Common myeloid progenitor, CD34-positive (primary cell): Measurements from ENCODE around the gene MSI2.
"Not testable (repeated sequence)": the region's sequence is repeated elsewhere in the genome, so short reads cannot be mapped to it uniquely, and the experiment has no call there.

ENCODE experiments used
- CTCF ChIA-PET: fragments of 350-600 bp; sonication (Branson Sonifier 250); formaldehyde crosslinking; loops from one replicate; lab custom pipeline; 2021; ENCODE audit warnings: antibody characterized with exemption; lab: Charles Lee
- POLR2A ChIA-PET: fragments of 350-600 bp; sonication (Branson Sonifier 250); formaldehyde crosslinking; loops from one replicate; lab custom pipeline; 2021; ENCODE audit warnings: antibody characterized with exemption; lab: Charles Lee
- DNase-seq, 3 donors: peaks; one replicate each; pipeline versions ENCODE4 v3.0.0 to v3.0.0-alpha.2; 2013
- H3K27ac ChIP-seq, 2 experiments: 1 replicate in 1 of 2; 2 replicates in 1 of 2; pipeline ENCODE4 v1.7.0; 2013; ENCODE audit warnings: inconsistent platforms in 2 of 2, low read length in 2 of 2, mild to moderate bottlenecking in 2 of 2, low read depth in 1 of 2, moderate library complexity in 1 of 2; ENCODE audit not compliant: severe bottlenecking in 2 of 2, insufficient read depth in 1 of 2, poor library complexity in 1 of 2
- H3K27me3 ChIP-seq, 5 experiments: replicated peaks in 2 of 5; 1 replicate in 3 of 5; 2 replicates in 2 of 5; pipeline versions ENCODE4 v1.6.1 to v1.7.0; 2013; ENCODE audit warnings: low read length in 4 of 5, mild to moderate bottlenecking in 2 of 5, moderate library complexity in 2 of 5, inconsistent platforms in 1 of 5; ENCODE audit not compliant: insufficient read depth in 5 of 5, control insufficient read depth in 4 of 5
- H3K36me3 ChIP-seq, 4 experiments: 1 replicate in 2 of 4; 2 replicates in 2 of 4; pipeline versions ENCODE4 v1.6.1 to v1.7.0; 2013; ENCODE audit warnings: low read length in 3 of 4, control low read depth in 1 of 4, mild to moderate bottlenecking in 1 of 4; ENCODE audit not compliant: control insufficient read depth in 4 of 4, insufficient read depth in 4 of 4
- H3K4me1 ChIP-seq, 4 experiments: 1 replicate in 3 of 4; 2 replicates in 1 of 4; pipeline versions ENCODE4 v1.6.1 to v1.7.1; 2013; ENCODE audit warnings: low read length in 3 of 4, mild to moderate bottlenecking in 3 of 4, control low read depth in 1 of 4, inconsistent platforms in 1 of 4, moderate library complexity in 1 of 4; ENCODE audit not compliant: control insufficient read depth in 4 of 4, insufficient read depth in 4 of 4; ENCODE audit errors: control extremely low read depth in 1 of 4
- H3K4me3 ChIP-seq, 7 experiments: 1 replicate in 4 of 7; 2 replicates in 3 of 7; pipeline versions ENCODE4 v1.5.1 to v1.7.0; 2013; ENCODE audit warnings: mild to moderate bottlenecking in 7 of 7, low read length in 6 of 7, moderate library complexity in 6 of 7, inconsistent platforms in 2 of 7, low read depth in 2 of 7, control low read depth in 1 of 7; ENCODE audit not compliant: insufficient read depth in 4 of 7, control insufficient read depth in 1 of 7; ENCODE audit errors: extremely low read depth in 1 of 7
- H3K9me3 ChIP-seq, 5 experiments: 1 replicate in 4 of 5; 2 replicates in 1 of 5; pipeline versions ENCODE4 v1.6.1 to v1.7.1; 2013; ENCODE audit warnings: low read length in 4 of 5, mild to moderate bottlenecking in 2 of 5, inconsistent platforms in 1 of 5, low read depth in 1 of 5, moderate library complexity in 1 of 5; ENCODE audit not compliant: control insufficient read depth in 4 of 5, insufficient read depth in 2 of 5; ENCODE audit errors: control extremely low read depth in 1 of 5
- WGBS: methylation state at CpG from one replicate; pipeline ENCODE4 v1.1.5; 2013; ENCODE audit not compliant: insufficient coverage; 5-methylcytosine and 5-hydroxymethylcytosine counted together

MSI2 gene

GRCh38 chr17:57213180-57213825, 43.0 kb upstream of the MSI2 start:
- DNase-seq = no peak

GRCh38 chr17:57215317-57215716, 41.0 kb upstream of the MSI2 start:
- Histone ChIP-seq H3K4me1 (peaks cover 0 to 9% (median 0%) of the 10 kb centered on the region in 4 experiments), H3K4me3 (peak overlapping the region in 1 of 7 experiments; percentile 45), H3K9me3 (no peaks in the 10 kb centered on the region), H3K27ac (no peak overlapping the region), H3K27me3 (no peaks in the 10 kb centered on the region), H3K36me3 (no peaks in the 10 kb centered on the region)
- peak in 2 of 3 donors; percentile 10 to 26 for DNase-seq
- POLR2A ChIA-PET = no interaction called here
- CTCF ChIA-PET = no interaction called here
- whole genome bisulfite sequencing = 14% methylated on average over 3 of the region's 8 CpGs

More at GRCh38 chr17:57213180-57213825, 43.0 kb upstream of the MSI2 start:
- Histone ChIP-seq H3K27me3 (no peaks in the 10 kb centered on the region), H3K27ac (no peak overlapping the region), H3K4me3 (no peak overlapping the region), H3K36me3 (no peaks in the 10 kb centered on the region), H3K4me1 (peaks cover 0 to 9% (median 0%) of the 10 kb centered on the region in 4 experiments), H3K9me3 (peaks cover 0 to 2% (median 0%) of the 10 kb centered on the region in 5 experiments)
- POLR2A ChIA-PET = no interaction called here
- WGBS = 91% methylated on average over 5 of the region's 5 CpGs
- CTCF ChIA-PET = no interaction called here

- peaks cover 0 to 17% (median 1%) of the 10 kb centered on the region in 5 experiments for H3K9me3 ChIP-seq
- H3K4me3 ChIP-seq = no peak overlapping the region
- 100% methylated on average over 1 of the region's 3 CpGs for WGBS
- ChIA-PET POLR2A (no interaction called here), CTCF (interaction anchor here (0.7 kb wide), 1 partner anchor 108 kb away, joined by 3 read pairs; no protein-coding TSS in a partner anchor)
- no peaks in the 10 kb centered on the region for H3K36me3 ChIP-seq
- peaks cover 0 to 4% (median 4%) of the 10 kb centered on the region in 4 experiments for H3K4me1 ChIP-seq
- peak in 2 of 3 donors; percentile 17 to 36 for DNase-seq
- no peaks in the 10 kb centered on the region for H3K27me3 ChIP-seq
- no peak overlapping the region for H3K27ac ChIP-seq
Measured at GRCh38 chr17:57221366-57222350, 34.7 kb upstream of the MSI2 start.

GRCh38 chr17:57222422-57222821, 33.9 kb upstream of the MSI2 start:
- CTCF ChIA-PET, H3K27ac ChIP-seq, H3K4me3 ChIP-seq, H3K36me3 ChIP-seq, H3K27me3 ChIP-seq, DNase-seq, H3K4me1 ChIP-seq, POLR2A ChIA-PET: not testable (repeated sequence)
- WGBS = no CpG with 5 or more reads among the region's 1 CpG
- H3K9me3 ChIP-seq = peaks cover 0 to 17% (median 1%) of the 10 kb centered on the region in 5 experiments

GRCh38 chr17:57225127-57225526, 31.2 kb upstream of the MSI2 start:
- POLR2A ChIA-PET = no interaction called here
- DNase-seq = no peak
- H3K9me3 ChIP-seq = peaks cover 0 to 20% (median 1%) of the 10 kb centered on the region in 5 experiments
- no CpG with 5 or more reads among the region's 2 CpGs for WGBS
- no peak overlapping the region for H3K4me3 ChIP-seq
- peaks cover 0 to 8% (median 6%) of the 10 kb centered on the region in 4 experiments for H3K4me1 ChIP-seq
- no peak overlapping the region for H3K27ac ChIP-seq
- no peaks in the 10 kb centered on the region for H3K27me3 ChIP-seq
- H3K36me3 ChIP-seq = no peaks in the 10 kb centered on the region
- CTCF ChIA-PET = no interaction called here

- Histone ChIP-seq H3K4me1 (peaks cover 0 to 8% (median 6%) of the 10 kb centered on the region in 4 experiments), H3K27me3 (no peaks in the 10 kb centered on the region), H3K4me3 (no peak overlapping the region), H3K27ac (no peak overlapping the region), H3K9me3 (peaks cover 0 to 11% (median 1%) of the 10 kb centered on the region in 5 experiments), H3K36me3 (no peaks in the 10 kb centered on the region)
- DNase-seq = peak; percentile 45 to 86 (median 73)
- POLR2A ChIA-PET = no interaction called here
- WGBS = no CpG with 5 or more reads among the region's 1 CpG
- CTCF ChIA-PET = no interaction called here
Measured at GRCh38 chr17:57226793-57227192, 29.5 kb upstream of the MSI2 start.
